ENCODE results near the gene HOMER3.

DNA sequence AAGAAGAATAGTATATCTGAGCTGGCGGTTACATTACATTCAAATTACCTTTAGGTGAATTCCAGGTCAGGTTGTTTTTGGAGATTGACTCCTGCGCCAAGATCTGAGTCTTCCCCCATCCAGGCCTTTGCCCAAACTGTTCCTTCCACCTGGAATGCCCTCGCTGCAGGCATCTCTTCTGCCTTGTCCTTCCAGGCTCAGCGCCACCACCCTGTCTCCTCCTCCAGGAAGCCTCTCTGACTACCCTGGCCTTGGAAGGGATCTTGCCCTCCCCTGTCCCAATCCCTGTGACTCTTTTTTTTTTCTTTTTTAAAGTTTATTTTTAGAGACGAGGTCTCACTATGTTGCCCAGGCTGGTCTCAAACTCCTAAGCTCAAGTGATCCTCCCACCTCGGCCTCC is 1.7 kb upstream of the HOMER3 start:
- TF ChIP-seq ZNF274 (IDR thresholded peaks at IDR 0.05; ENCODE audit: low read depth, low read length) (no peak), SUZ12 (IDR thresholded peaks at IDR 0.05; ENCODE audit: extremely low read depth, insufficient read depth, insufficient read length) (no peak)
